NT2/D1 (cell line): ENCODE results near the gene PLEKHA5.

Experiments used
- SUZ12 ChIP-seq: IDR thresholded peaks from 2 replicates; pipeline ENCODE4 v1.6.1; 2011; ENCODE audit not compliant: insufficient read length, insufficient read depth; ENCODE audit errors: extremely low read depth
- YY1 ChIP-seq: IDR thresholded peaks from 2 replicates; pipeline ENCODE4 v1.6.1; 2011; ENCODE audit not compliant: insufficient read length, insufficient read depth
- ZNF274 ChIP-seq: IDR thresholded peaks from 2 replicates; pipeline ENCODE4 v1.6.1; 2011; ENCODE audit warnings: mild to moderate bottlenecking, low read depth, low read length

GRCh38 chr12:19404242-19404880 is 274.8 kb downstream of the PLEKHA5 start:
- TF ChIP-seq ZNF274: no peak
- TF ChIP-seq YY1: no peak
- TF ChIP-seq SUZ12: no peak
